ENCODE measurements around the gene MOV10. TPM values are rescaled to one million over a fixed set of nuclear protein-coding genes. Genes with fewer than 3 reads are reported as not detected.

The MOV10 gene
- total RNA-seq, 1 donor from 2014 or later = 40.8 TPM

DNA sequence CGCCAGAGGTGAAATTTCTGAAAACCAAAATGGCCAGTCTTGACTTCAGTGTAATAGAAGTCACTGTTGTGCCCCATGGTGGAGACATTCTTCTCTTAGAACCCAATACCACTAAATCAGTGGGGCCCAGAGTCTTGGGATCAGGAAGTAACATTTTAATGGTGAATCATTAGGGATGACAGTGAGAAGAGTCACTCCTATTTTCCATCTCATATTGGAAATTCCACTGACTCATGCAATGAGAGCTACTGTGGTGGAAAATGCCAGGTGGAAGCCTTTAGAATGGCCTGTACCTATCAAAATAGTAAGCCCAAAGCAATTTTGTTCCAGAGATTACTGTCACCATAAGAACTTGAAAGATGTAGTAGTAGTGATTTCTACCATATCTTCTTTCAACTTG lies 61.3 kb downstream of the MOV10 start:
- no peak for DNase-seq (ENCODE audit: low read depth, low spot score)

DNA sequence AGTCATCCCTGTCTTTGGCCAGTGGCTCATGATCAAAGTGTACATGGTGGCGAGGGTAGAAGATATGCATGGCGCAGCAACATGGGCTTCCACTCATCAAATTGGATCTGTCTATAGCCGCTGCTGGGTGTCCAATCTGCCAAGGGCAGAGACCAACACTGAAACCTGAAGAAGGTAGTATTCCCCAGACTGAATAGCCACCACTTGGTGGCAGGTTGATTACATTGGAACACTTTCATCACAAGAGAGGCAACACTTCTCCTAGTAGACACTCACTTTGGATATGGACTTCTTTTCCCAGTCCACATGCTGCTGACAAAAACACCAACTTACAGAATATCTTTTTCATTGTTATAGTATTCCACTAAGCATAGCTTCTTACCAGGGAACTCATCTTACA lies 63.1 kb downstream of the MOV10 start:
- DNase-seq (ENCODE audit: low read depth, low spot score) = no peak

DNA sequence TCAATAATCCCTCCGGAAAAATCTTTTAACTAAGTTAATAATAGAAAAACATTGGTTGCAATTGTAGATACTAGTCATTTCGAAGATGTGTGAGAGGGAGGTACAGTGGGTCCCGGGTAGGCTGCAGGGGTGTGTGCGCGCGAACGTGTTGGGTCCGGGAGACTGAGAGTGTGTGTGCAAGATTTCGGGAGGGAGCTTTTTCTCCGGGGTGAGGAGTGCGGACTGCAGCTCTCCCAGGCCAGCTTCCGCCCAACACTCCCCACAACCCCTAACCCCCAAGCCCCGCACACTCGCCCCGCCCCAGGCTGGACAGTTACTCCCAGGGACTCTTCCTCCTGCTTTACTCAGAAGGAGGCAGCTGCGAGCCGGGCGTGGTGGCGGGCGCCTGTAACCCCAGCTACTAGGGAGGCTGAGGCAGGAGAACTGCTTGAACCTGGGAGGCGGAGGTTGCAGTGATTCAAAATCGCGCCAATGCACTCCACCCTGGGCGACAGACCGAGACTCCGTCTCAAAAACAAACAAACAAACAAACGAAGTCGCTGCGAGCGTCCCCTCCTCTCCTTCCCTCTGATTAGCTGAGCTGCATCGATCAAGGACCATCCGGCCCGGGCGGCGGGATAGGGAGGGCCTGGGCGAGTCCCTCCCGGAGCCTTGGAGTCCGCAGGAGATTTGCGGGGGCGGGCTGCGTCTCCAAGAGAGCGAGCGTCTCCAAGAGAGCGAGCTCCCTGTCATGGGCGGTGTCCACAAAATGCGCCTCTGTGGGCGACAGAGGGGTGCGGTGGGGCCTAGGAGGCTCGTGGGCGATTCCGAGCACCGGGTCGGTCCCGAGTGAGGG lies 68.9 kb downstream of the MOV10 start:
- no peak for DNase-seq (ENCODE audit: low read depth, low spot score)

DNA sequence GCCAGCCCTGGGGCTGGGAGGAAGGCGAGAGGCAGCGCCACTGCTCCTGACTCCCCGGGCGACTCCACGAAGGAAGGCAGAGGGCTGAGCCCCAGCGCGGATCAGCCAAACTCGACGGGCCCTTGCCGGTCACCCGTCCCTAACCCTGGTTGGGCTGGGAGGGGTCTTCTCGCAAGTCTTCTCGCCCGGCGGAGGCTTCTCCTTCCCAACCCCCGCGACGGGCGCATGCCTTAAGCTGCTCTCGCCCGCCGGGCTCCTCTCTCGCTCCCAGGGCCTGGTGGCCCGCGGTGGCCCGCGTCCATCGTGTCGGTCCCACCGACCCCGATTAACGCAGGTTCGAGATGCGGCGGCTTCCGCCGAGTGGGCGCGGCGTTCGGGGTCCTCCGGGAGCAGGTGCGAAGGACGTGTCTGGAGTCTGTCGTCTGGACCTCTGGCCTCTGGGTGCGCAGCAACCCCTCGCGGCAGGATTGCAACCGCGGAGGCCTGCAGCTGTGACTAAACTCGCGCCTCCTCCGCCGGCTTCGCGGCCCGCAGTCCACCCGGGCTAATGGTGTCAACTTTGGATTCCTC lies 69.6 kb downstream of the MOV10 start:
- DNase-seq (ENCODE audit: low read depth, low spot score) = no peak

DNA sequence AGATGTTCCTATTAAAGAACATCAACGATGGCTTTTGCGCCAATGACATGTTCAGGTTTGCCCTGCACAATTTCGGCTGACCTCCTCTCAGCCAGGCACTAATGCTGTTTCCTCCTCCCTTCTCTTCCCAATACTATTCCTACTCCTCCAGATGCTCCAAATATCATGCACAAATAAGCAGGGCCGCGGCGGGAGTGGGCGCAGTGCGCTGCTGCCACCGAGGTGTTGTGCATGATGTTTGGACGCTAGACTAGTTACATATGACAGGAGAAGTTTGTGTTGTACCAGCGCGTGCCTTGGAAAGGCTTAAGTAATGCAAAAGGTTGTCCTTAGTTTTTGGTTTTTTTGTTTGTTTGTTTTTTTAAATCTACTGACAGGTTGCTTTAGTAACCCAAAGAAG lies 73.9 kb downstream of the MOV10 start:
- DNase-seq (ENCODE audit: low read depth, low spot score) = no peak

Other genes with a start within 250 kb of the MOV10 start
- 1.3 and 1.9 TPM in 2 replicates for gene WNT2B, start 165.7 kb upstream of the MOV10 start, total RNA-seq
- gene ST7L, start 55.5 kb upstream of the MOV10 start, total RNA-seq = 17.5 and 18.9 TPM in 2 replicates
- gene CAPZA1, start 54.8 kb upstream of the MOV10 start, total RNA-seq = 263 and 306 TPM in 2 replicates
- gene RHOC, start 32.5 kb downstream of the MOV10 start, total RNA-seq = 919 and 1,091 TPM in 2 replicates
- gene PPM1J, start 40.7 kb downstream of the MOV10 start, total RNA-seq = 0.81 and 1.8 TPM in 2 replicates